SH-SY5Y (cell line): ENCODE results near the gene RPS6KB2.

Source experiments
- GATA2 ChIP-seq: IDR thresholded peaks from 2 replicates; pipeline ENCODE4 v1.6.1; 2011; ENCODE audit warnings: mild to moderate bottlenecking, low read depth, low read length
- GATA3 ChIP-seq: IDR thresholded peaks from 2 replicates; pipeline ENCODE4 v1.6.1; 2011; ENCODE audit warnings: low read depth, mild to moderate bottlenecking, low read length, moderate library complexity

- no peak for TF ChIP-seq GATA2
- no peak for TF ChIP-seq GATA3
These were observed 5.4 kb upstream of the RPS6KB2 start for GRCh38 chr11:67422891-67423290.
